GM12878 (cell line): ENCODE results near the gene EPM2AIP1. TPM values are rescaled to one million over a fixed set of nuclear protein-coding genes. Genes with fewer than 3 reads are reported as not detected.

Source experiments
- ATAC-seq: fragments of 200-7000 bp; cut with Tn5 transposase; 3 replicates; pipeline ENCODE4 v1.9.1; 2020; ENCODE audit warnings: mild to moderate bottlenecking, moderate library complexity
- BruUV-seq: library from RNA; stranded (reverse); fragments of 400-500 nt; replicated peaks from 2 replicates; lab custom pipeline; 2021; lab: Mats Ljungman, UMichigan
- CTCF ChIA-PET: fragments of 300-600 bp; sonication (Branson Sonifier 250); formaldehyde crosslinking; extraction: SDS; loops from one replicate; lab custom pipeline; 2021; ENCODE audit warnings: inconsistent platforms; lab: Yijun Ruan, JAX
- POLR2A ChIA-PET: fragments of 350-600 bp; formaldehyde crosslinking; extraction: SDS; loops from one replicate; lab custom pipeline; 2021; ENCODE audit warnings: inconsistent platforms; lab: Charles Lee
- RAD21 ChIA-PET: fragments of 300-600 bp; sonication (Branson Sonifier 250); formaldehyde crosslinking; loops from one replicate; lab custom pipeline; 2023; ENCODE audit warnings: antibody characterized with exemption; ENCODE audit not compliant: unreplicated experiment; lab: Charles Lee
- SMC1A ChIA-PET: fragments of 300-600 bp; sonication (Branson Sonifier 250); formaldehyde crosslinking; loops from one replicate; lab custom pipeline; 2023; ENCODE audit not compliant: unreplicated experiment, uncharacterized antibody; lab: Charles Lee
- DNase-seq: peaks from one replicate; pipeline ENCODE4 v3.0.0-alpha.2; 2011; ENCODE audit warnings: low read depth, low spot score
- FAIRE-seq: peaks from 3 replicates; lab custom pipeline; 2011; peaks lifted over from hg19 to GRCh38; lab: Jason Lieb, UNC
- H2AFZ ChIP-seq: 2 replicates; pipeline ENCODE4 v1.6.0; 2011; ENCODE audit warnings: low read depth, low read length, control low read depth; ENCODE audit not compliant: control insufficient read depth
- H3K27ac ChIP-seq: 2 replicates; pipeline ENCODE4 v1.5.1; 2011; ENCODE audit warnings: control low read depth; ENCODE audit not compliant: control insufficient read depth, insufficient read depth
- H3K27me3 ChIP-seq, 2 experiments: replicated peaks in 1 of 2; 2 replicates each; pipeline versions ENCODE4 v1.6.0 to v1.6.1; 2011; ENCODE audit warnings: low read length in 1 of 2; ENCODE audit not compliant: control insufficient read depth in 2 of 2, insufficient read depth in 2 of 2
- H3K36me3 ChIP-seq, 2 experiments: 2 replicates each; pipeline ENCODE4 v1.5.1; 2011; ENCODE audit warnings: low read length in 1 of 2; ENCODE audit not compliant: control insufficient read depth in 2 of 2, insufficient read depth in 2 of 2
- H3K4me1 ChIP-seq: 2 replicates; pipeline ENCODE4 v1.6.1; 2011; ENCODE audit warnings: mild to moderate bottlenecking, low read length, moderate library complexity, mixed read lengths; ENCODE audit not compliant: control insufficient read depth, insufficient read depth
- H3K4me2 ChIP-seq: 2 replicates; pipeline ENCODE4 v1.6.0; 2011; ENCODE audit warnings: control low read depth; ENCODE audit not compliant: control insufficient read depth, insufficient read depth
- H3K4me3 ChIP-seq: fragments of 200-600 bp; sonication (generic); 2 replicates; pipeline ENCODE4 v1.5.1; 2016
- H3K79me2 ChIP-seq: 2 replicates; pipeline ENCODE4 v1.6.0; 2011; ENCODE audit warnings: low read length; ENCODE audit not compliant: control insufficient read depth, insufficient read depth
- H3K9ac ChIP-seq: 2 replicates; pipeline ENCODE4 v1.8.0; 2011; ENCODE audit warnings: low read length, control low read depth, mixed read lengths; ENCODE audit not compliant: control insufficient read depth, insufficient read depth
- H3K9me3 ChIP-seq: replicated peaks from 3 replicates; pipeline ENCODE4 v1.5.1; 2011; ENCODE audit warnings: mild to moderate bottlenecking, low read length; ENCODE audit not compliant: control insufficient read depth, insufficient read depth
- H4K20me1 ChIP-seq: 2 replicates; pipeline ENCODE4 v1.6.0; 2011; ENCODE audit not compliant: control insufficient read depth, insufficient read depth
- CREM ChIP-seq: IDR thresholded peaks from 2 replicates; pipeline ENCODE4 v1.6.1; 2014; ENCODE audit warnings: antibody characterized with exemption, low read depth
- EED ChIP-seq: sonication (generic); IDR thresholded peaks from 2 replicates; pipeline ENCODE4 v1.6.1; 2016; ENCODE audit warnings: antibody characterized with exemption, low read depth
- EZH2 ChIP-seq: IDR thresholded peaks from 2 replicates; pipeline ENCODE4 v1.6.1; 2012; ENCODE audit warnings: low read depth, mild to moderate bottlenecking, control low read depth, inconsistent platforms, low read length, borderline replicate concordance; ENCODE audit not compliant: control insufficient read depth
- IRF3 ChIP-seq: fragments of 450-650 bp; IDR thresholded peaks from 2 replicates; pipeline ENCODE4 v1.6.1; 2014; ENCODE audit warnings: mild to moderate bottlenecking
- NFIC ChIP-seq: IDR thresholded peaks from 2 replicates; pipeline ENCODE4 v1.6.1; 2012; ENCODE audit warnings: low read depth, mild to moderate bottlenecking, inconsistent platforms, low read length, moderate library complexity
- NR2C1 ChIP-seq: fragments of 450-650 bp; IDR thresholded peaks from 2 replicates; pipeline ENCODE4 v1.6.1; 2017; ENCODE audit warnings: antibody characterized with exemption, mild to moderate bottlenecking, moderate library complexity
- PAX5 ChIP-seq: IDR thresholded peaks from 2 replicates; pipeline ENCODE4 v1.6.1; 2011; ENCODE audit warnings: low read depth, low read length, borderline replicate concordance
- PML ChIP-seq: IDR thresholded peaks from 2 replicates; pipeline ENCODE4 v1.6.1; 2012; ENCODE audit warnings: low read length, inconsistent platforms
- SMAD1 ChIP-seq: fragments of 450-650 bp; IDR thresholded peaks from 2 replicates; pipeline ENCODE4 v1.6.1; 2018; ENCODE audit warnings: mild to moderate bottlenecking, low read depth; ENCODE audit not compliant: partially characterized antibody
- SMC3 ChIP-seq: IDR thresholded peaks from 2 replicates; pipeline ENCODE4 v1.6.1; 2011; ENCODE audit warnings: low read length, improper control_type of control experiment, borderline replicate concordance
- SRF ChIP-seq, 2 experiments: IDR thresholded peaks; 2 replicates each; pipeline ENCODE4 v1.6.1; 2011; ENCODE audit warnings: low read depth in 2 of 2, low read length in 2 of 2, mild to moderate bottlenecking in 1 of 2, moderate library complexity in 1 of 2
- TCF3 ChIP-seq: IDR thresholded peaks from 2 replicates; pipeline ENCODE4 v1.6.1; 2012; ENCODE audit warnings: low read depth, mild to moderate bottlenecking, low read length, borderline replicate concordance; ENCODE audit not compliant: insufficient read depth
- WRNIP1 ChIP-seq: IDR thresholded peaks from 2 replicates; pipeline ENCODE4 v1.6.1; 2011; ENCODE audit warnings: low read depth, low read length, improper control_type of control experiment, borderline replicate concordance
- YBX1 ChIP-seq: fragments of 450-650 bp; IDR thresholded peaks from 2 replicates; pipeline ENCODE4 v1.6.1; 2016; ENCODE audit warnings: antibody characterized with exemption
- ZBED1 ChIP-seq: IDR thresholded peaks from 2 replicates; pipeline ENCODE4 v1.6.1; 2016; ENCODE audit warnings: borderline replicate concordance
- ZNF274 ChIP-seq: IDR thresholded peaks from one replicate; pipeline ENCODE4 v1.8.0; 2011; ENCODE audit not compliant: insufficient read length, insufficient read depth
- ZZZ3 ChIP-seq: IDR thresholded peaks from 2 replicates; pipeline ENCODE4 v1.6.1; 2011; ENCODE audit warnings: low read depth; ENCODE audit not compliant: control insufficient read depth, insufficient read length
- WGBS: methylation state at CpG from one replicate; pipeline ENCODE4 v1.1.6; 2016; ENCODE audit warnings: low lambda C conversion rate; ENCODE audit not compliant: insufficient replicate concordance, insufficient coverage; ENCODE audit errors: missing lambda C conversion rate; 5-methylcytosine and 5-hydroxymethylcytosine counted together
- in situ Hi-C: fragments of 300-500 bp; cut with MboI; formaldehyde crosslinking; loops from 9 replicates; pipeline ENCODE4 v1.14.3; 2018; ENCODE audit warnings: mixed read lengths
- intact Hi-C: fragments of 100-400 bp; cut with micrococcal nuclease; formaldehyde crosslinking; loops from one replicate; pipeline ENCODE4 v1.14.2; 2022; ENCODE audit not compliant: unreplicated experiment
- polyA plus RNA-seq, 11 experiments: library from polyadenylated mRNA; depleted of rRNA in 4 of 11; unstranded in 6 of 11; stranded (reverse) in 5 of 11; fragments of >200 nt; fragmentation: Nextera tagmentation in 4 of 11; fragmentation: Illumina TruSeq in 1 of 11; extraction: Ambion mirVana in 4 of 11; extraction: Trizol in 1 of 11; gene quantifications; 1 replicate in 1 of 11; 2 replicates in 10 of 11; pipeline versions ENCODE4 v1.2.1 to v1.2.3, GENCODE V29; 2011 to 2016; ENCODE audit warnings: inconsistent platforms in 2 of 11, missing spikeins in 2 of 11, low read depth in 1 of 11
- total RNA-seq, 4 experiments: library from RNA; depleted of rRNA in 3 of 4; stranded (reverse); fragments of >200 nt in 3 of 4; fragmentation: Illumina TruSeq in 1 of 4; extraction: Trizol in 1 of 4; gene quantifications; 2 replicates each; pipeline versions ENCODE4 v1.2.1 to v1.2.3, GENCODE V29; 2013 to 2021

The EPM2AIP1 gene
- total and polyA plus RNA-seq, 10 of the 15 experiments (the other 5 are each of a cell fraction or from before 2014, with no cell fraction given): 5.5 to 31.9 (median 21.8) TPM

GRCh38 chr3:37041546-37042195 lies 48.7 kb upstream of the EPM2AIP1 start:
- WGBS: 100% methylated on average over 1 of the region's 1 CpG
- Histone ChIP-seq H3K9me3 (no peaks in the 10 kb centered on the region; the same call in 2 of the 3 replicates), H3K36me3 (peaks cover 14% of the 10 kb centered on the region in 2 experiments), H3K4me1 (no peaks in the 10 kb centered on the region), H3K9ac (no peak overlapping the region), H3K27ac (no peak overlapping the region), H2AFZ (no peak overlapping the region), H4K20me1 (no peaks in the 10 kb centered on the region), H3K4me3 (no peak overlapping the region), H3K27me3 (no peaks in the 10 kb centered on the region), H3K4me2 (no peak overlapping the region), H3K79me2 (no peaks in the 10 kb centered on the region)
- DNase-seq (no peak), ATAC-seq (no peak), FAIRE-seq (no peak)
- TF ChIP-seq NFIC: no peak
- TF ChIP-seq IRF3: no peak
- no peak for TF ChIP-seq CREM
- TF ChIP-seq WRNIP1: no peak
- no peak for TF ChIP-seq PAX5
- no peak for TF ChIP-seq PML
- TF ChIP-seq TCF3: no peak
- no peak for TF ChIP-seq EED
- no peak for TF ChIP-seq SRF (IDR thresholded peaks at IDR 0.05; ENCODE audit: low read depth in 2 of 2, low read length in 2 of 2)
- no peak for TF ChIP-seq NR2C1
- no peak for TF ChIP-seq SMAD1
- no peak for TF ChIP-seq SMC3
- no peak for TF ChIP-seq ZNF274
- TF ChIP-seq EZH2: no peak
- no peak for TF ChIP-seq ZZZ3
- TF ChIP-seq YBX1: no peak
- TF ChIP-seq ZBED1: no peak
- ChIA-PET SMC1A (interaction anchor here (1.5 to 1.9 kb wide), 2 partner anchors 17 to 77 kb away, joined by 3 to 9 read pairs; no protein-coding TSS in a partner anchor), RAD21 (interaction anchor here (1.0 kb wide), 1 partner anchor 17 kb away, joined by 3 read pairs; no protein-coding TSS in a partner anchor), CTCF (no interaction called here), POLR2A (interaction anchor here (0.6 kb wide), 1 partner anchor 1548 kb away, joined by 4 read pairs; no protein-coding TSS in a partner anchor)
- BruUV-seq: no TSS peak
- in situ Hi-C loops: no loop called here
- intact Hi-C loops: no loop called here
